NT2/D1 (cell line): ENCODE results near the gene CERS2.

Source experiments
- SUZ12 ChIP-seq: IDR thresholded peaks from 2 replicates; pipeline ENCODE4 v1.6.1; 2011; ENCODE audit not compliant: insufficient read length, insufficient read depth; ENCODE audit errors: extremely low read depth
- YY1 ChIP-seq: IDR thresholded peaks from 2 replicates; pipeline ENCODE4 v1.6.1; 2011; ENCODE audit not compliant: insufficient read length, insufficient read depth
- ZNF274 ChIP-seq: IDR thresholded peaks from 2 replicates; pipeline ENCODE4 v1.6.1; 2011; ENCODE audit warnings: mild to moderate bottlenecking, low read depth, low read length

GRCh38 chr1:150927624-150928023 lies 47.0 kb downstream of the CERS2 start:
- TF ChIP-seq ZNF274 (no peak), SUZ12 (no peak), YY1 (no peak)
